ENCODE measurements around the gene PLXNB2. TPM values are rescaled to one million over a fixed set of nuclear protein-coding genes. Genes with fewer than 3 reads are reported as not detected.

Gene PLXNB2
- total RNA-seq, 1 donor from 2014 or later = 95.2 TPM

DNA sequence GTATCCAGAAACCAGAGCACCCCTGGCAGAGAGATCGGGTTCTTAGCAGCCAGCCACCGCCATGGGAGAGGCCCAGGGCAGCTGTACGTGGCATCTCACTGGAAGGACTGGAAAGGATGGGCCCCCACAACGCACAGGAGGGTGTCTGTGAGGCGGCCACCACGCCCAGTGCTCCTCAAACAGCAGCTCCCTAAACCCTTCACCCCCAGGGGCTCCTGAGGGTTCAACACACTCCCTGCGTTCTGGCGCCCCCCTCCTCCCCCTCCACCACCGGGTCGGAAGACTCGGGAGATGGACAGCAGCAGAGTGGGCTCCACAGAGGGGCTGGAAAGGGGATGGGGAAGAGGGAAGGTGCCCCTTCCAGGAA is 47.0 kb downstream of the PLXNB2 start:
- H3K4me3 Mint-ChIP-seq (ENCODE audit: unreplicated experiment) = peak overlapping the region; percentile 76
- no peaks in the 10 kb centered on the region for H3K9me3 Mint-ChIP-seq (ENCODE audit: unreplicated experiment)
- no peak for DNase-seq
- no peak for TF ChIP-seq CTCF (IDR thresholded peaks at IDR 0.05; ENCODE audit: partially characterized antibody, unreplicated experiment)
- peaks cover 10% of the 10 kb centered on the region for H3K27me3 Mint-ChIP-seq (ENCODE audit: unreplicated experiment)
- H3K27ac Mint-ChIP-seq (ENCODE audit: unreplicated experiment) = no peak overlapping the region
- H3K4me1 Mint-ChIP-seq (ENCODE audit: low read depth, unreplicated experiment) = no peaks in the 10 kb centered on the region
- H3K36me3 Mint-ChIP-seq (ENCODE audit: unreplicated experiment) = no peaks in the 10 kb centered on the region

- Mint-ChIP-seq H3K9me3 (ENCODE audit: unreplicated experiment) (peaks cover 2% of the 10 kb centered on the region), H3K27me3 (ENCODE audit: unreplicated experiment) (peaks cover 12% of the 10 kb centered on the region), H3K36me3 (ENCODE audit: unreplicated experiment) (no peaks in the 10 kb centered on the region), H3K4me3 (ENCODE audit: unreplicated experiment) (no peak overlapping the region), H3K27ac (ENCODE audit: unreplicated experiment) (no peak overlapping the region), H3K4me1 (ENCODE audit: low read depth, unreplicated experiment) (no peaks in the 10 kb centered on the region)
- no peak for DNase-seq
- no peak for TF ChIP-seq CTCF (IDR thresholded peaks at IDR 0.05; ENCODE audit: partially characterized antibody, unreplicated experiment)
Measured at GRCh38 chr22:50259302-50259701, 48.1 kb downstream of the PLXNB2 start.

GRCh38 chr22:50258361-50259292 is 48.8 kb downstream of the PLXNB2 start:
- H3K4me3 Mint-ChIP-seq (ENCODE audit: unreplicated experiment) = no peak overlapping the region

DNA sequence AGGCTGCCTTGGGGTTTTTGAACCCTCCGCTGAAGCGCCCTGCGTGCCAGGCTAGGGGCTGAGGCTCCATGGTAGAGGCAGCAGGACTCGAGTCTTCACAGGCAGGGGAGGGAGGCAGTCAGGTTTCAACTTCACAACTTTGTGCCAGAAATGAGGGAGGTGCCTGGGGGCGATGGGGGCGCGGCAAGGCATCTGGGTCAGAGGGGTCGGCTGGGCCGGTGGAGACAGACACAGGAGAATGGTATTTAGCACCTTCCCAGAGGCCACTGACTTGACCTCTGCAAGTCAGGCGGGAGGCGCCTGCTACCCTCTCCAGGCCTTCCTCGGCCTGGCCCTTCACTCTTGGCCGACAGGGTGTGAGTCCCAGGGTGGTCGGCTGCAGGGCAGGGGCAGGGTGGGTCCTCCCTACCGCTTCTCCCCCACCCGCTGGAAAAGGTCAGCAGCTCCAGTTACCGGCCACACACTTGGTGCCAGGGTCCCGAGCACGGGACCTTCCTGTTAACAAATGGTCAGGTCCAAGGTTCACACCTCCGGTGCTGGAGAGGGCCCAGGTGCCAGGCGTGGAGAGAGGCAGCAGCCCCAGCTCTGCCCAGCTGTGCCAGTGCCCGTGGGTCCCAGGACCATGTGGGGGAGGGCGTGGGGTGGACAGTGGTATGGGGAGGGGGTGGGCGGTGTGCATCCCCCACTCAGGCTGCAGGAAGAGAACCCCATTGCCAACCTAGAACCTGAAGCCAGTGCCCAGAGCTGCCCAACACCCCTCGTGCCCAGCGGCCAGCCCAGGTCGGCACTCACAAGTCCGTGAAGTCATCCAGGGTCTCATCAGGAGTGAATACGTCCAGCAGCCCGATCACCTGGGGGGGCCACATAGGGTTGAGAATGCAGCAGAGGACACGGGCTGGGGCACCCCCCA is 49.7 kb downstream of the PLXNB2 start:
- no peak for DNase-seq
- TF ChIP-seq CTCF (IDR thresholded peaks at IDR 0.05; ENCODE audit: partially characterized antibody, unreplicated experiment) = no peak

More at GRCh38 chr22:50258361-50259292, 48.8 kb downstream of the PLXNB2 start:
- Mint-ChIP-seq H3K27ac (ENCODE audit: unreplicated experiment) (no peak overlapping the region), H3K36me3 (ENCODE audit: unreplicated experiment) (no peaks in the 10 kb centered on the region), H3K4me1 (ENCODE audit: low read depth, unreplicated experiment) (no peaks in the 10 kb centered on the region), H3K9me3 (ENCODE audit: unreplicated experiment) (peaks cover 2% of the 10 kb centered on the region), H3K27me3 (ENCODE audit: unreplicated experiment) (peaks cover 12% of the 10 kb centered on the region)
- no peak for TF ChIP-seq CTCF (IDR thresholded peaks at IDR 0.05; ENCODE audit: partially characterized antibody, unreplicated experiment)
- DNase-seq = no peak

More for the DNA sequence above, 49.7 kb downstream of the PLXNB2 start:
- no peaks in the 10 kb centered on the region for H3K36me3 Mint-ChIP-seq (ENCODE audit: unreplicated experiment)
- H3K4me1 Mint-ChIP-seq (ENCODE audit: low read depth, unreplicated experiment) = no peaks in the 10 kb centered on the region
- H3K9me3 Mint-ChIP-seq (ENCODE audit: unreplicated experiment) = peaks cover 2% of the 10 kb centered on the region
- no peak overlapping the region for H3K4me3 Mint-ChIP-seq (ENCODE audit: unreplicated experiment)
- H3K27ac Mint-ChIP-seq (ENCODE audit: unreplicated experiment) = no peak overlapping the region
- peaks cover 12% of the 10 kb centered on the region for H3K27me3 Mint-ChIP-seq (ENCODE audit: unreplicated experiment)
